WERI-Rb-1 (cell line): ENCODE results near the gene SLC6A3.
"Not testable (repeated sequence)": the region's sequence is repeated elsewhere in the genome, so short reads cannot be mapped to it uniquely, and the experiment has no call there.

Source experiments
- DNase-seq: peaks from one replicate; pipeline ENCODE4 v3.0.0-alpha.2; 2020
- H3K27ac ChIP-seq: fragments of 250-450 bp; sonication (Bioruptor Pico); 2 replicates; pipeline ENCODE4 v1.5.1; 2020; ENCODE audit warnings: mild to moderate bottlenecking, moderate library complexity
- H3K27me3 ChIP-seq: fragments of 250-450 bp; sonication (Bioruptor Pico); 2 replicates; pipeline ENCODE4 v1.5.1; 2021; ENCODE audit warnings: mild to moderate bottlenecking, low read depth, moderate library complexity; ENCODE audit not compliant: insufficient read depth, severe bottlenecking
- H3K36me3 ChIP-seq: fragments of 250-450 bp; sonication (Bioruptor Pico); 2 replicates; pipeline ENCODE4 v1.5.1; 2020; ENCODE audit warnings: mild to moderate bottlenecking, moderate library complexity
- H3K4me3 ChIP-seq: 2 replicates; pipeline ENCODE4 v1.5.1; 2011; ENCODE audit warnings: low read depth, mild to moderate bottlenecking, control low read depth, low read length
- H3K9me3 ChIP-seq: fragments of 250-450 bp; sonication (Bioruptor Pico); 2 replicates; pipeline ENCODE4 v1.5.1; 2021; ENCODE audit warnings: mild to moderate bottlenecking, moderate library complexity; ENCODE audit not compliant: severe bottlenecking
- TF ChIP-seq, protein P1 (sequence below): IDR thresholded peaks from 2 replicates; pipeline ENCODE4 v1.5.1; 2011; ENCODE audit warnings: low read depth, mild to moderate bottlenecking, control low read depth, inconsistent platforms, low read length

The SLC6A3 gene

GRCh38 chr5:1376981-1377380 is 68.3 kb downstream of the SLC6A3 start:
- TF ChIP-seq, protein P1, sequence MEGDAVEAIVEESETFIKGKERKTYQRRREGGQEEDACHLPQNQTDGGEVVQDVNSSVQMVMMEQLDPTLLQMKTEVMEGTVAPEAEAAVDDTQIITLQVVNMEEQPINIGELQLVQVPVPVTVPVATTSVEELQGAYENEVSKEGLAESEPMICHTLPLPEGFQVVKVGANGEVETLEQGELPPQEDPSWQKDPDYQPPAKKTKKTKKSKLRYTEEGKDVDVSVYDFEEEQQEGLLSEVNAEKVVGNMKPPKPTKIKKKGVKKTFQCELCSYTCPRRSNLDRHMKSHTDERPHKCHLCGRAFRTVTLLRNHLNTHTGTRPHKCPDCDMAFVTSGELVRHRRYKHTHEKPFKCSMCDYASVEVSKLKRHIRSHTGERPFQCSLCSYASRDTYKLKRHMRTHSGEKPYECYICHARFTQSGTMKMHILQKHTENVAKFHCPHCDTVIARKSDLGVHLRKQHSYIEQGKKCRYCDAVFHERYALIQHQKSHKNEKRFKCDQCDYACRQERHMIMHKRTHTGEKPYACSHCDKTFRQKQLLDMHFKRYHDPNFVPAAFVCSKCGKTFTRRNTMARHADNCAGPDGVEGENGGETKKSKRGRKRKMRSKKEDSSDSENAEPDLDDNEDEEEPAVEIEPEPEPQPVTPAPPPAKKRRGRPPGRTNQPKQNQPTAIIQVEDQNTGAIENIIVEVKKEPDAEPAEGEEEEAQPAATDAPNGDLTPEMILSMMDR = no peak

DNA sequence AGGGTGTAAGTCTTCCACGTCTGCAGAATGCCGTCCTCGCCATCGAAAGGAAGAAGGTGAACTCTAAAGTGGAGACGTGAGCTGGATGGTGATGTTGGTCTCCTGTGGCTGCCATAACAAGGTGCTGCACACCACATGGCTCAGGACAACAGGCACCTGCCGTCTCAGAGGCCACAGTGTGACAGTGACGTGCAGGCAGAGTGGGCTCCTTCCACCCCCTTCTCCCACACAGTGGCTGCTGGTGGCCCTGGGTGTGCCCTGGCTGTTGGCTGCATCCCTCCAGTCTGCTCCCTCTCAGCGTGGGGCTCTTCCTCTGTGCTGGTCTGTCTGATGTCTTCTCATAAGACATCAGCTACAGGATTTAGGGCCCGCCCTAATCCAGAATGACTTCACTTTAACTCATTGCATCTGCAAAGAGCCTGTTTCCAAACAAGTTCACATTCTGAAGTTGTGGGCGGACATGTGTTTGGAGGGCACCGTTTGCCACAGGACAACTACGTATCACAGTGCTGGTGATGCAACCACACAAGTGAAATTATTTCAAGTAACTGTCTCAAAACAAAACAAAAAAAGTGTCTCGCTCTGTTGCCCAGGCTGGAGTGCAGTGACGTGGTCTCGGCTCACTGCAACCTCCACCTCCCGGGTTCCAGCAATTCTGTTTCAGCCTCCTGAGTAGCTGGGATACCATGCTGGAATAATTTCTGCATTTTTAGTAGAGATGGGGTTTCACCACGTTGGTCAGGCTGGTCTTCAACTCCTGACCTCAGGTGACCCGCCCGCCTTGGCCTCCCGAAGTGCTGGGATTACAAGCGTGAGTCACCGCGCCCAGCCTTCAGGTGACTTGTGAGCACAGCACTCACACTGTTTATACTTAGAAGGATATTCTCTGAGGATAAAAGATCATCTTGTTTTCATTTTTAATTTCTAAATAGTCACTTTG is 69.1 kb downstream of the SLC6A3 start:
- peak overlapping the region; percentile 21; the same call in 1 of the 2 replicates for H3K27ac ChIP-seq
- H3K27me3 ChIP-seq = no peaks in the 10 kb centered on the region
- peak; percentile 77 for DNase-seq
- H3K36me3 ChIP-seq = no peaks in the 10 kb centered on the region; the same call in 1 of the 2 replicates
- H3K9me3 ChIP-seq = peaks cover 21% of the 10 kb centered on the region
- H3K4me3 ChIP-seq = no peak overlapping the region
- TF ChIP-seq, protein P1 = no peak

More at GRCh38 chr5:1376981-1377380, 68.3 kb downstream of the SLC6A3 start:
- H3K9me3 ChIP-seq = peaks cover 21% of the 10 kb centered on the region
- H3K27me3 ChIP-seq = no peaks in the 10 kb centered on the region
- no peaks in the 10 kb centered on the region for H3K36me3 ChIP-seq
- DNase-seq = no peak
- peak overlapping the region; percentile 14; the same call in 1 of the 2 replicates for H3K27ac ChIP-seq
- no peak overlapping the region for H3K4me3 ChIP-seq

DNA sequence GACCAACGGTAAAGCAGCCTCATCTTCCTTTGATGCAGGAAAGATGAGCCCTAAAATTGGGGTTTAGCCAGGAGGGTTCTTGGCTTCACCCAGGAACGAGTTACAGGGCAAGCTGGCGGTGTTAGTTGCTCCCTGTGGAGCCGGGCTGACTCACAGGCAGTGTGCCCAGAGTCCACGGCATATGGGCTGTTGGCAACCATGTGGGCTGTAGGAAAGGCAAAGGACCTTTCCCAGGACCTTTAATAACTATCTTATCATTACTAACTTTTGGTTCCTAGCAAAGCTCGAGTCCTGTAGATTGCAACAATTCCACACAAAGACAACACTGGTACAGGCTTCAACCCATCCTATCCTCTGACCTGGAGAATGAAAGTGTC is 70.6 kb downstream of the SLC6A3 start:
- Histone ChIP-seq H3K4me3 (no peak overlapping the region), H3K27ac (no peak overlapping the region), H3K36me3 (no peaks in the 10 kb centered on the region; the same call in 1 of the 2 replicates), H3K27me3 (no peaks in the 10 kb centered on the region), H3K9me3 (peaks cover 17% of the 10 kb centered on the region)
- no peak for DNase-seq
- TF ChIP-seq, protein P1 = no peak

GRCh38 chr5:1374030-1374678 is 71.1 kb downstream of the SLC6A3 start:
- no peaks in the 10 kb centered on the region; the same call in 1 of the 2 replicates for H3K36me3 ChIP-seq
- peaks cover 12% of the 10 kb centered on the region for H3K9me3 ChIP-seq
- no peak for DNase-seq
- H3K27me3 ChIP-seq = no peaks in the 10 kb centered on the region
- H3K27ac ChIP-seq = no peak overlapping the region
- no peak overlapping the region for H3K4me3 ChIP-seq
- TF ChIP-seq, protein P1 = no peak

DNA sequence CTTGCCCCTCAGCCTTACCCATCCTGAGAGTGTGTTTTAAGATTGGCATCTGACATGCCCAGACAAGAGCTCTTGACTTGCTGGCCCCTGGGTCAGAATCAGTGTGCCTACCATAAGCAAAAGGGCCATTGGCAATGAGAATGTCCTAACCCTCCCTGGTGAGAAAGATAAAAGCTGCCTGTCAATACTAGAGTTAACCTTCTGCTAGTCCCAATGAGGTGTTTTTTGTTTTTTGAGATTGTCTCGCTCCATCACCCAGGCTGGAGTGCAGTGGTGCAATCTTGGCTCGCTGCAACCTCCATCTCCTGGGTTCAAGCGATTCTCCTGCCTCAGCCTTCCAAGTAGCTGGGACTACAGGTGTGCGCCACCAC is 73.3 kb downstream of the SLC6A3 start:
- not testable (repeated sequence) for H3K4me3 ChIP-seq, H3K27me3 ChIP-seq, H3K36me3 ChIP-seq, DNase-seq, H3K27ac ChIP-seq, H3K9me3 ChIP-seq
